Type B pancreatic cell (in vitro differentiated cells): ENCODE results near the gene ARHGAP4. TPM values are rescaled to one million over a fixed set of nuclear protein-coding genes. Genes with fewer than 3 reads are reported as not detected.

ENCODE experiments used
- DNase-seq: peaks from one replicate; pipeline ENCODE4 v3.0.0; 2021; ENCODE audit warnings: mixed read lengths; ENCODE audit not compliant: unreplicated experiment; ENCODE audit errors: extremely low spot score
- H3K27ac Mint-ChIP-seq: 2 replicates; pipeline ENCODE4 v1.8.0; 2021; ENCODE audit warnings: mild to moderate bottlenecking, mixed read lengths
- H3K27me3 Mint-ChIP-seq: 2 replicates; pipeline ENCODE4 v1.8.0; 2021; ENCODE audit warnings: mixed read lengths
- H3K36me3 Mint-ChIP-seq: 2 replicates; pipeline ENCODE4 v1.8.0; 2021; ENCODE audit warnings: mixed read lengths
- H3K4me1 Mint-ChIP-seq: one replicate; pipeline ENCODE4 v1.8.0; 2021; ENCODE audit warnings: mixed read lengths; ENCODE audit not compliant: unreplicated experiment
- H3K4me3 Mint-ChIP-seq: 2 replicates; pipeline ENCODE4 v1.8.0; 2021; ENCODE audit warnings: mild to moderate bottlenecking, mixed read lengths
- H3K9me3 Mint-ChIP-seq: 2 replicates; pipeline ENCODE4 v1.8.0; 2021; ENCODE audit warnings: mixed read lengths
- total RNA-seq: library from RNA; stranded (reverse); gene quantifications from 2 replicates; pipeline ENCODE4 v1.2.1, GENCODE V29; 2021; ENCODE audit warnings: low replicate concordance
- TF ChIP-seq, protein P1 (sequence below): fragments of 200-600 bp; sonication (generic); conservative IDR thresholded peaks from 2 replicates; pipeline ENCODE4 v1.5.0; 2021; ENCODE audit warnings: antibody characterized with exemption, mild to moderate bottlenecking

The ARHGAP4 gene
- total RNA-seq, 1 donor from 2014 or later, result 8.8 TPM

DNA sequence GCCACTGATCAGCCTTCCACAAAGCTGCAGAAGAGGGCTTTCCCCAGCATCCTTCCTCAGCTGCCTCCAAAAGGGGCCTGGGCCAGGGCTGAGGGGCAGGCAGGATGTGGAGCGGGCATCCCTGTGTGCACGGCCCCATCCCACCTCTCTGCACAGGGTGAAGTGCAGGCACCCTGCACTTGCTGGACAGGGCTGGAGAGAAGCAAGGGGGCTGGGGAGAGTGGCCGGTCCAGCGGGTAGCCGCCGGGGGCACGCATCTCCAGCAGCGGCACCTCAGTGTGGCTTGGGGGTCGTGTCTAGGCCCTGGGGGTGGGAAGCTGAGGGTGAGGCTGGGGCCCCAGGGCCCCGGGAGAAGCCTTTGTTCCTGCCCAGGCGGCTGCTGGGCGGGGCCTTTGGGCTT lies 18.6 kb downstream of the ARHGAP4 start:
- Mint-ChIP-seq H3K9me3 (no peaks in the 10 kb centered on the region), H3K27ac (no peak overlapping the region), H3K27me3 (no peaks in the 10 kb centered on the region), H3K4me3 (no peak overlapping the region), H3K36me3 (no peaks in the 10 kb centered on the region), H3K4me1 (no peaks in the 10 kb centered on the region)
- no peak for DNase-seq
- TF ChIP-seq, protein P1, sequence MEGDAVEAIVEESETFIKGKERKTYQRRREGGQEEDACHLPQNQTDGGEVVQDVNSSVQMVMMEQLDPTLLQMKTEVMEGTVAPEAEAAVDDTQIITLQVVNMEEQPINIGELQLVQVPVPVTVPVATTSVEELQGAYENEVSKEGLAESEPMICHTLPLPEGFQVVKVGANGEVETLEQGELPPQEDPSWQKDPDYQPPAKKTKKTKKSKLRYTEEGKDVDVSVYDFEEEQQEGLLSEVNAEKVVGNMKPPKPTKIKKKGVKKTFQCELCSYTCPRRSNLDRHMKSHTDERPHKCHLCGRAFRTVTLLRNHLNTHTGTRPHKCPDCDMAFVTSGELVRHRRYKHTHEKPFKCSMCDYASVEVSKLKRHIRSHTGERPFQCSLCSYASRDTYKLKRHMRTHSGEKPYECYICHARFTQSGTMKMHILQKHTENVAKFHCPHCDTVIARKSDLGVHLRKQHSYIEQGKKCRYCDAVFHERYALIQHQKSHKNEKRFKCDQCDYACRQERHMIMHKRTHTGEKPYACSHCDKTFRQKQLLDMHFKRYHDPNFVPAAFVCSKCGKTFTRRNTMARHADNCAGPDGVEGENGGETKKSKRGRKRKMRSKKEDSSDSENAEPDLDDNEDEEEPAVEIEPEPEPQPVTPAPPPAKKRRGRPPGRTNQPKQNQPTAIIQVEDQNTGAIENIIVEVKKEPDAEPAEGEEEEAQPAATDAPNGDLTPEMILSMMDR, result no peak

- H3K4me1 Mint-ChIP-seq, result no peaks in the 10 kb centered on the region
- no peaks in the 10 kb centered on the region for H3K9me3 Mint-ChIP-seq
- TF ChIP-seq, protein P1, result no peak
Measured at GRCh38 chrX:153906126-153906917, 19.7 kb downstream of the ARHGAP4 start.

DNA sequence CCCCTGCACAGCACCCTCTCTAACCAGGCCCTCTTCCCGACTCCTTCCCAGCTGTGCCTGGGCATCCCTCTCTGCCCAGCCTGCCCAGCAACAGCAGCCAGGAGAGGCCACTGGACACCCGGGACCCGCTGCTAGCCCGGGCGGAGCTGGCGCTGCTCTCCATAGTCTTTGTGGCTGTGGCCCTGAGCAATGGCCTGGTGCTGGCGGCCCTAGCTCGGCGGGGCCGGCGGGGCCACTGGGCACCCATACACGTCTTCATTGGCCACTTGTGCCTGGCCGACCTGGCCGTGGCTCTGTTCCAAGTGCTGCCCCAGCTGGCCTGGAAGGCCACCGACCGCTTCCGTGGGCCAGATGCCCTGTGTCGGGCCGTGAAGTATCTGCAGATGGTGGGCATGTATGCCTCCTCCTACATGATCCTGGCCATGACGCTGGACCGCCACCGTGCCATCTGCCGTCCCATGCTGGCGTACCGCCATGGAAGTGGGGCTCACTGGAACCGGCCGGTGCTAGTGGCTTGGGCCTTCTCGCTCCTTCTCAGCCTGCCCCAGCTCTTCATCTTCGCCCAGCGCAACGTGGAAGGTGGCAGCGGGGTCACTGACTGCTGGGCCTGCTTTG lies 20.5 kb downstream of the ARHGAP4 start:
- no peaks in the 10 kb centered on the region for H3K4me1 Mint-ChIP-seq
- no peaks in the 10 kb centered on the region for H3K36me3 Mint-ChIP-seq
- H3K27me3 Mint-ChIP-seq, result no peaks in the 10 kb centered on the region
- TF ChIP-seq, protein P1, result no peak
- DNase-seq, result no peak
- no peak overlapping the region for H3K27ac Mint-ChIP-seq
- H3K9me3 Mint-ChIP-seq, result no peaks in the 10 kb centered on the region
- no peak overlapping the region for H3K4me3 Mint-ChIP-seq

More at GRCh38 chrX:153906126-153906917, 19.7 kb downstream of the ARHGAP4 start:
- no peak for DNase-seq
- no peak overlapping the region for H3K27ac Mint-ChIP-seq
- no peaks in the 10 kb centered on the region for H3K27me3 Mint-ChIP-seq
- H3K36me3 Mint-ChIP-seq, result no peaks in the 10 kb centered on the region
- H3K4me3 Mint-ChIP-seq, result no peak overlapping the region

- H3K36me3 Mint-ChIP-seq, result no peaks in the 10 kb centered on the region
- H3K27ac Mint-ChIP-seq, result no peak within 1 kb of the TSS
- no peak within 1 kb of the TSS for H3K4me3 Mint-ChIP-seq
- H3K9me3 Mint-ChIP-seq, result no peaks in the 10 kb centered on the region
- H3K27me3 Mint-ChIP-seq, result no peaks in the 10 kb centered on the region
- no peak for DNase-seq
- no peaks in the 10 kb centered on the region for H3K4me1 Mint-ChIP-seq
- TF ChIP-seq, protein P1, result no peak
Measured at GRCh38 chrX:153903991-153904957, 21.8 kb downstream of the ARHGAP4 start, which contains the start of gene AVPR2. Gene AVPR2, plus strand, starts transcription at chrX:153904673. Its CDS starts 473 bp downstream, at chrX:153905146.

DNA sequence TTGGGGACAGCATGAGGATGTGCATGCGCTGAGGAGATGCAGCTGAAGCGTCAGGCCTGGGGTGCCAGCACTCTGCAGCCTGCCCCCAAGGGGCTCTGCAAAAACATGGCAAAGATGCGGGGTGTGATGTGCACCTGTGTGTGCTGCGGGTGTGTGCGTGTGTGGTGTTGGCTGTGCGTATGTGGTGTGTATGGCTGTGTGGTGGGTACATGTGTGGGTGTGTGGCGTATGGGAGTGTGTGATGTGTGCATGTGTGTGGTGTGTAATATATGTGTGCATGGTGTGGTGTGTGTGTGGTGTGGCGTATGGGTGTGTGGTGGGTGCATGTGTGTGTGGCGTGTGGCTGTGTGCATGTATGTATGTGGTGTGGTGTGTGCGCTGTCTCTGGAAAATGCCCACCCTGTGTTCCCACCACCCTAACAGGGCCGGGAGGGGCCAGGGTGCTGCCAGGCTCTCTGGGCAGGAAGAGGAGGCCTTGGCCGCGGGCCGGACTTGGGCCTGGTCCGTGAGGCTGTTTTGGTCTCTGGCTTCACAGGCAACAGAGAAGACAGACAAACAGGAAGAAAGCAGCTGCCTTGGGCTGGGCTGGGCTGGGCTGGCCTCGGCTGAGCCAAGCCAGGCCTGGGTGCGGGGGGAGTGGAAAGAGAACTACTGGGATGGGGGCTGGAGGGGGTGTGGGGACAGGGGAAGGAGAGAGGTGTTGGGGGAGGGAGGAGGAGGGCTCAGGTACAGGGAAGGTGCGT lies 22.7 kb downstream of the ARHGAP4 start:
- Mint-ChIP-seq H3K9me3 (no peaks in the 10 kb centered on the region), H3K4me3 (no peak overlapping the region), H3K27me3 (no peaks in the 10 kb centered on the region), H3K27ac (no peak overlapping the region), H3K36me3 (no peaks in the 10 kb centered on the region), H3K4me1 (no peaks in the 10 kb centered on the region)
- DNase-seq, result no peak
- TF ChIP-seq, protein P1, result no peak
